ENCODE data around the gene OR51L1. TPM values are rescaled to one million over a fixed set of nuclear protein-coding genes. Genes with fewer than 3 reads are reported as not detected.

OR51L1 gene
- total and polyA plus RNA-seq, 4 donors, result not detected

- DNase-seq (no peak), ATAC-seq (ENCODE audit: low FRiP score) (no peak)
- Histone ChIP-seq H3K4me1 (ENCODE audit: control insufficient read depth in 1 of 2, insufficient read depth in 2 of 2, low read length in 2 of 2) (no peaks in the 10 kb centered on the region), H3K9me3 (ENCODE audit: control insufficient read depth, low read length) (no peaks in the 10 kb centered on the region), H3K4me3 (ENCODE audit: low read length in 2 of 2) (no peak overlapping the region), H3K27me3 (ENCODE audit: control insufficient read depth in 1 of 2, insufficient read depth in 2 of 2, low read length in 1 of 2) (no peaks in the 10 kb centered on the region), H3K27ac (ENCODE audit: low read depth in 1 of 2, low read length in 2 of 2) (no peak overlapping the region), H3K36me3 (ENCODE audit: control insufficient read depth in 1 of 2, insufficient read depth in 2 of 2, low read length in 1 of 2) (no peaks in the 10 kb centered on the region)
- 67 to 75% methylated on average over 6 of the region's 6 CpGs for WGBS, 2 donors
- intact Hi-C loops (cut with DNase I), result no loop called here
Measured at GRCh38 chr11:4983841-4984240, 10.8 kb upstream of the OR51L1 start.

GRCh38 chr11:4991060-4991459, 3.6 kb upstream of the OR51L1 start:
- Histone ChIP-seq H3K9me3 (ENCODE audit: control insufficient read depth, low read length) (no peaks in the 10 kb centered on the region), H3K4me3 (ENCODE audit: low read length in 2 of 2) (no peak overlapping the region), H3K4me1 (ENCODE audit: control insufficient read depth in 1 of 2, insufficient read depth in 2 of 2, low read length in 2 of 2) (no peaks in the 10 kb centered on the region), H3K27me3 (ENCODE audit: control insufficient read depth in 1 of 2, insufficient read depth in 2 of 2, low read length in 1 of 2) (no peaks in the 10 kb centered on the region), H3K36me3 (ENCODE audit: control insufficient read depth in 1 of 2, insufficient read depth in 2 of 2, low read length in 1 of 2) (no peaks in the 10 kb centered on the region), H3K27ac (ENCODE audit: low read depth in 1 of 2, low read length in 2 of 2) (no peak overlapping the region)
- DNase-seq (no peak), ATAC-seq (ENCODE audit: low FRiP score) (no peak)
- intact Hi-C loops (cut with DNase I), result loop anchor here in 1 of 2 donors (1.0 kb wide), 1 partner anchor 8 kb away; no protein-coding TSS in a partner anchor
- 32 to 60% methylated on average over 1 of the region's 1 CpG for WGBS, 2 donors

DNA sequence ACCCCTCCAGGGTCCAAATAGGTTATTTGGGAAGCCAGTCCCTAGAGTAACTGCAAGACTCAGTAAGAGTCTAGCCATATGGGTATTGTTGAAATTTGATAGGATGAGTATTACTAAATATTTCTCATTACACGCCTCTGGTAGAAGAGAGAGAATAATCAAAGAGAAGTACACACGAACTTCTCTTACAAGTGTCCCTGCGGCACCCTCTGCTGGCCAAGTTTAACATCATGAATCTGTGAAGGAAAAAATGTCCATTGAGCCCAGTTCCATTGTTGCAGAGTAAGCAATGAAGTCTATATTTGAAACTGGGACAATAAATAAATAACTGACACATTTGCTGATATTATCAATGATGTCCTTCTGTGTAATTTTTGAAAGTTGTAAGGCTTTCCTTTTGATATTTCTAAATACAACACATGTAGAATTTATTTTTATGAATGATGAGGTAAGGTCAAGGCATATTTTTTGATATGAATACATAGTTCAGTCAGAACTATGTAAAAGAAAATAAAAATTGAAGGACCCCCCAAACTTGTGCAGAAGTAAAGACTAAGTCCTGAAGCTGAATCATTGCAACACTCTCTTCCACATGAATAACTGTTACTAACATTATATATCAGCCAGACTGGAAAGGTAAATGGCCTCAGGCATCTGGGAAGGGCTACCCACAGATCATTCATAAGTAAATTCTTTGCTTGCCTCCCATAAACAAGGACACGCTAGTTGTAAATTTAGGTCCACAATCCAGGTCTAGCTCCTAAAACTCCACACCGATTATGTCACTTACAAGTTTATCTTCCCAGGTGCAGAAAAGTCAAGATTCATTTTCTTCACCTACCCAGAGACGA, 10.0 kb downstream of the OR51L1 start:
- Histone ChIP-seq H3K4me1 (ENCODE audit: control insufficient read depth in 1 of 2, insufficient read depth in 2 of 2, low read length in 2 of 2) (no peaks in the 10 kb centered on the region), H3K27ac (ENCODE audit: low read depth in 1 of 2, low read length in 2 of 2) (no peak overlapping the region), H3K4me3 (ENCODE audit: low read length in 2 of 2) (no peak overlapping the region), H3K9me3 (ENCODE audit: control insufficient read depth, low read length) (no peaks in the 10 kb centered on the region), H3K27me3 (ENCODE audit: control insufficient read depth in 1 of 2, insufficient read depth in 2 of 2, low read length in 1 of 2) (no peaks in the 10 kb centered on the region), H3K36me3 (ENCODE audit: control insufficient read depth in 1 of 2, insufficient read depth in 2 of 2, low read length in 1 of 2) (no peaks in the 10 kb centered on the region)
- WGBS, 2 donors, result 35 to 41% methylated on average over 6 of the region's 6 CpGs
- no peak for DNase-seq
- no peak for ATAC-seq (ENCODE audit: low FRiP score)
- intact Hi-C loops (cut with DNase I), result loop anchor here (10.0 kb wide), 1 partner anchor 370 kb away; the partner anchor contains the start of gene OR51D1 (in 2 of the 2)

- no peaks in the 10 kb centered on the region for H3K36me3 ChIP-seq (ENCODE audit: control insufficient read depth in 1 of 2, insufficient read depth in 2 of 2, low read length in 1 of 2)
- no peaks in the 10 kb centered on the region for H3K9me3 ChIP-seq (ENCODE audit: control insufficient read depth, low read length)
- ATAC-seq (ENCODE audit: low FRiP score), result no peak
- no peak for DNase-seq
- no peaks in the 10 kb centered on the region for H3K4me1 ChIP-seq (ENCODE audit: control insufficient read depth in 1 of 2, insufficient read depth in 2 of 2, low read length in 2 of 2)
- intact Hi-C loops (cut with DNase I), result loop anchor here (10.0 kb wide), 1 partner anchor 373 kb away; the partner anchor contains the start of gene OR51D1 (in 2 of the 2)
- no peak overlapping the region for H3K4me3 ChIP-seq (ENCODE audit: low read length in 2 of 2)
- 50 to 80% methylated on average over 2 of the region's 2 CpGs for WGBS, 2 donors
- H3K27me3 ChIP-seq (ENCODE audit: control insufficient read depth in 1 of 2, insufficient read depth in 2 of 2, low read length in 1 of 2), result no peaks in the 10 kb centered on the region
- H3K27ac ChIP-seq (ENCODE audit: low read depth in 1 of 2, low read length in 2 of 2), result no peak overlapping the region
Measured at GRCh38 chr11:5007561-5007960, 12.9 kb downstream of the OR51L1 start.

GRCh38 chr11:5011254-5011653, 16.6 kb downstream of the OR51L1 start:
- H3K4me1 ChIP-seq (ENCODE audit: control insufficient read depth in 1 of 2, insufficient read depth in 2 of 2, low read length in 2 of 2), result no peaks in the 10 kb centered on the region
- 63 to 66% methylated on average over 8 of the region's 8 CpGs for WGBS, 2 donors
- DNase-seq, result no peak
- H3K9me3 ChIP-seq (ENCODE audit: control insufficient read depth, low read length), result no peaks in the 10 kb centered on the region
- no peak for ATAC-seq (ENCODE audit: low FRiP score)
- H3K36me3 ChIP-seq (ENCODE audit: control insufficient read depth in 1 of 2, insufficient read depth in 2 of 2, low read length in 1 of 2), result no peaks in the 10 kb centered on the region
- intact Hi-C loops (cut with DNase I), result no loop called here
- no peak overlapping the region for H3K4me3 ChIP-seq (ENCODE audit: low read length in 2 of 2)
- no peak overlapping the region for H3K27ac ChIP-seq (ENCODE audit: low read depth in 1 of 2, low read length in 2 of 2)
- H3K27me3 ChIP-seq (ENCODE audit: control insufficient read depth in 1 of 2, insufficient read depth in 2 of 2, low read length in 1 of 2), result no peaks in the 10 kb centered on the region

GRCh38 chr11:5013012-5013411, 18.4 kb downstream of the OR51L1 start:
- H3K4me3 ChIP-seq (ENCODE audit: low read length in 2 of 2), result no peak overlapping the region
- intact Hi-C loops (cut with DNase I), result no loop called here
- H3K9me3 ChIP-seq (ENCODE audit: control insufficient read depth, low read length), result no peaks in the 10 kb centered on the region
- no peak for ATAC-seq (ENCODE audit: low FRiP score)
- no peak for DNase-seq
- H3K4me1 ChIP-seq (ENCODE audit: control insufficient read depth in 1 of 2, insufficient read depth in 2 of 2, low read length in 2 of 2), result no peaks in the 10 kb centered on the region
- H3K27me3 ChIP-seq (ENCODE audit: control insufficient read depth in 1 of 2, insufficient read depth in 2 of 2, low read length in 1 of 2), result no peaks in the 10 kb centered on the region
- no peak overlapping the region for H3K27ac ChIP-seq (ENCODE audit: low read depth in 1 of 2, low read length in 2 of 2)
- H3K36me3 ChIP-seq (ENCODE audit: control insufficient read depth in 1 of 2, insufficient read depth in 2 of 2, low read length in 1 of 2), result no peaks in the 10 kb centered on the region
- WGBS, 2 donors, result 80 to 82% methylated on average over 1 of the region's 1 CpG

GRCh38 chr11:5021996-5022395, 27.3 kb downstream of the OR51L1 start:
- Histone ChIP-seq H3K4me3 (ENCODE audit: low read length in 2 of 2) (no peak overlapping the region), H3K36me3 (ENCODE audit: control insufficient read depth in 1 of 2, insufficient read depth in 2 of 2, low read length in 1 of 2) (no peaks in the 10 kb centered on the region), H3K4me1 (ENCODE audit: control insufficient read depth in 1 of 2, insufficient read depth in 2 of 2, low read length in 2 of 2) (no peaks in the 10 kb centered on the region), H3K27me3 (ENCODE audit: control insufficient read depth in 1 of 2, insufficient read depth in 2 of 2, low read length in 1 of 2) (no peaks in the 10 kb centered on the region), H3K27ac (ENCODE audit: low read depth in 1 of 2, low read length in 2 of 2) (no peak overlapping the region), H3K9me3 (ENCODE audit: control insufficient read depth, low read length) (peaks cover 9% of the 10 kb centered on the region)
- no peak for DNase-seq
- intact Hi-C loops (cut with DNase I), result no loop called here
- WGBS, 2 donors, result 89 to 95% methylated on average over 2 of the region's 2 CpGs
- no peak for ATAC-seq (ENCODE audit: low FRiP score)

DNA sequence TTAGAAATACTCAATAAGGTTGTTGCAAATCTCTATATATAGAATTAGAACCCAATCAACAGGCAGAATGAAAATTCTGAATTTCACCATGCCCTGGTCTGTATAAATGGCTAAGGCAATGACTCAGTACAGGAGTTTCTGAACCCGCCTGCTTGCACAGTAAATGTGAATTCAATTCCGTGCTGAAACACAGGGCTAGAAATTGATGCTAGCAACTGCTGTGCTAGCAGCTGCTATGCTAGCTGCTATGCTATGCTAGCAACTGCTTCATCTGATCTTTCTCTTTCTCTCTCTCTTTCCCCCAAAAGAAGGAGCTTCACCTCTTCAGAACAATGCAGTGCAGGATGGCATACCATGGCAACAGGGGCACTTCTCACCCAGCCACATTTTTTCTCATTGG, 42.0 kb downstream of the OR51L1 start:
- ATAC-seq (ENCODE audit: low FRiP score), result no peak
- intact Hi-C loops (cut with DNase I), result no loop called here
- Histone ChIP-seq H3K27ac (ENCODE audit: low read depth in 1 of 2, low read length in 2 of 2) (no peak overlapping the region), H3K4me1 (ENCODE audit: control insufficient read depth in 1 of 2, insufficient read depth in 2 of 2, low read length in 2 of 2) (no peaks in the 10 kb centered on the region), H3K9me3 (ENCODE audit: control insufficient read depth, low read length) (no peaks in the 10 kb centered on the region), H3K27me3 (ENCODE audit: control insufficient read depth in 1 of 2, insufficient read depth in 2 of 2, low read length in 1 of 2) (no peaks in the 10 kb centered on the region), H3K36me3 (ENCODE audit: control insufficient read depth in 1 of 2, insufficient read depth in 2 of 2, low read length in 1 of 2) (no peaks in the 10 kb centered on the region), H3K4me3 (ENCODE audit: low read length in 2 of 2) (no peak overlapping the region)
- 68 to 70% methylated on average over 2 of the region's 2 CpGs for WGBS, 2 donors
- no peak for DNase-seq

GRCh38 chr11:5037926-5038325, 43.3 kb downstream of the OR51L1 start:
- 42 to 66% methylated on average over 2 of the region's 2 CpGs for WGBS, 2 donors
- DNase-seq, result no peak
- Histone ChIP-seq H3K4me1 (ENCODE audit: control insufficient read depth in 1 of 2, insufficient read depth in 2 of 2, low read length in 2 of 2) (no peaks in the 10 kb centered on the region), H3K36me3 (ENCODE audit: control insufficient read depth in 1 of 2, insufficient read depth in 2 of 2, low read length in 1 of 2) (no peaks in the 10 kb centered on the region), H3K4me3 (ENCODE audit: low read length in 2 of 2) (no peak overlapping the region), H3K27ac (ENCODE audit: low read depth in 1 of 2, low read length in 2 of 2) (no peak overlapping the region), H3K9me3 (ENCODE audit: control insufficient read depth, low read length) (no peaks in the 10 kb centered on the region), H3K27me3 (ENCODE audit: control insufficient read depth in 1 of 2, insufficient read depth in 2 of 2, low read length in 1 of 2) (no peaks in the 10 kb centered on the region)
- intact Hi-C loops (cut with DNase I), result no loop called here
- no peak for ATAC-seq (ENCODE audit: low FRiP score)
